ENCODE results near the gene PSMC6. TPM values are rescaled to one million over a fixed set of nuclear protein-coding genes. Genes with fewer than 3 reads are reported as not detected.

The PSMC6 gene
- 10 to 100 TPM; 30.0 to 46.6 (median 31.3) TPM for total RNA-seq
- polyA plus RNA-seq: 10 to 100 TPM; 53.6 to 55.8 TPM

DNA sequence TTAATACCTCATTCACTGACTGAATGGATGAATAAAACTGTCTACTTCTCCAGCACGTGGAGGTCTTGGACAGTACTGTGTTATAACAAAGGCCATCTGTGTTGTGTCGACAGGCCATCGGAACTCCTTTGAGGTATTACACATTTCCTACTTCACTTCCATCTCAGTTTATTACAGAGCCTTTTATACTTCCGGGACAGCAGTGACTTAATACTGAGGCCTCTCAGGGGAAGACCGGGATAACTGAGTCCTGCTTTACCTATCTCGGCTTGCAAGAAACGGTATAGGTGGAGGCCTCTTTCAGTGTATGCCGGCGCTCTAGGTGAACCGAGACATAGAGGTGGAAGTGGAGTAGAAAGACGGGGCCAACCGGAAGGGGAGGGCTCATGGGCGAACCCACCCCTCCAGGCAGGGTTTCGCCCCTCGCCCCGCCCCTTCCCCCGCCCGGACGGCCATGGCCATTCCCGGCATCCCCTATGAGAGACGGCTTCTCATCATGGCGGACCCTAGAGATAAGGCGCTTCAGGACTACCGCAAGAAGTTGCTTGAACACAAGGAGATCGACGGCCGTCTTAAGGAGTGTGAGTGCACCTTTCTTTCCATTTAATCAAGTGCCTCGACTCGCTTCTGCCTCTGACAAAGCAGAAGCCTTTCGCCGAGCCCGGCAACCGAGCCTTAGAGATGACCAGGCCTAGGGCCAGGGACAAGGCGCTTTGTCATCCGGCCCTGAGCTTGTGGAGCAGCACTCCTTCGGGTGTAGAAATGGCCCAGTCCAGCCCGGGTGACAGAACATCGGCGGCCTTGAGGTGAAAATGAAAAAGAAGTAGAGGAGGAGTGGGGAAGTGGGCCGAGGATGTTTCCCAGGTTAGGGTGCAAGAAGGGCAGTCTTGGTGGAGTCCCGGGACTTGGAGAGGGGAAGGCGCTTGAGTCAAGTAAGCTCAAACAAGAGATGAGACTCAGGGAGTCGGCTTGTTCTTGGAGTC is at the start of gene PSMC6:
Gene PSMC6, plus strand, starts transcription at position 477 of the 983 bp plus-strand sequence. Its CDS starts 20 bp downstream, at position 497.
- Histone ChIP-seq H3K9me3 (no peaks in the 10 kb centered on the region), H3K27ac (peak within 1 kb of the TSS; percentile 51 to 89 (median 70)), H3K36me3 (peaks cover 0 to 7% (median 3%) of the 10 kb centered on the region in 3 donors), H3K4me3 (peak within 1 kb of the TSS; percentile 56 to 85 (median 68)), H3K27me3 (no peaks in the 10 kb centered on the region), H3K4me1 (peaks cover 11 to 14% (median 12%) of the 10 kb centered on the region in 3 donors)
- peak; percentile 99 to 100 (median 100) for ATAC-seq
- WGBS, 2 donors: 0% methylated on average over 43 of the region's 43 CpGs
- peak; percentile 94 to 97 (median 95) for DNase-seq
- intact Hi-C loops (cut with DNase I): no loop called here
- FAIRE-seq: no peak
- TF ChIP-seq CTCF (IDR thresholded peaks at IDR 0.05): no peak

GRCh38 chr14:52660325-52660724 is 46.7 kb upstream of the PSMC6 start:
- no peak for TF ChIP-seq CTCF (IDR thresholded peaks at IDR 0.05)
- Histone ChIP-seq H3K4me1 (no peaks in the 10 kb centered on the region), H3K4me3 (no peak overlapping the region), H3K27me3 (no peaks in the 10 kb centered on the region), H3K27ac (no peak overlapping the region), H3K36me3 (peaks cover 0 to 15% (median 0%) of the 10 kb centered on the region in 3 donors), H3K9me3 (no peaks in the 10 kb centered on the region)
- no peak for DNase-seq
- FAIRE-seq: no peak
- no peak for ATAC-seq
- intact Hi-C loops (cut with DNase I): no loop called here

GRCh38 chr14:52660832-52661231 is 46.2 kb upstream of the PSMC6 start:
- intact Hi-C loops (cut with DNase I): no loop called here
- ATAC-seq (no peak), FAIRE-seq (no peak), DNase-seq (no peak)
- Histone ChIP-seq H3K36me3 (peaks cover 0 to 15% (median 0%) of the 10 kb centered on the region in 3 donors), H3K9me3 (no peaks in the 10 kb centered on the region), H3K27me3 (no peaks in the 10 kb centered on the region), H3K4me3 (no peak overlapping the region), H3K4me1 (no peaks in the 10 kb centered on the region), H3K27ac (no peak overlapping the region)
- no peak for TF ChIP-seq CTCF (IDR thresholded peaks at IDR 0.05)
- 93% methylated on average over 1 of the region's 1 CpG for WGBS, 2 donors

- intact Hi-C loops (cut with DNase I): no loop called here
- ATAC-seq (no peak), FAIRE-seq (no peak), DNase-seq (no peak)
- no peak for TF ChIP-seq CTCF (IDR thresholded peaks at IDR 0.05)
- WGBS, 2 donors: 72 to 82% methylated on average over 2 of the region's 2 CpGs
- Histone ChIP-seq H3K4me1 (no peaks in the 10 kb centered on the region), H3K27me3 (no peaks in the 10 kb centered on the region), H3K36me3 (peaks cover 0 to 15% (median 0%) of the 10 kb centered on the region in 3 donors), H3K9me3 (no peaks in the 10 kb centered on the region), H3K27ac (no peak overlapping the region), H3K4me3 (no peak overlapping the region)
Observed at GRCh38 chr14:52661314-52661713, 45.7 kb upstream of the PSMC6 start.

GRCh38 chr14:52663850-52664249 is 43.1 kb upstream of the PSMC6 start:
- FAIRE-seq: no peak
- Histone ChIP-seq H3K4me1 (no peaks in the 10 kb centered on the region), H3K27ac (no peak overlapping the region), H3K4me3 (no peak overlapping the region), H3K36me3 (peaks cover 0 to 9% (median 0%) of the 10 kb centered on the region in 3 donors), H3K27me3 (no peaks in the 10 kb centered on the region), H3K9me3 (no peaks in the 10 kb centered on the region)
- intact Hi-C loops (cut with DNase I): no loop called here
- no peak for ATAC-seq
- DNase-seq: no peak
- 83 to 88% methylated on average over 2 of the region's 2 CpGs for WGBS, 2 donors
- TF ChIP-seq CTCF (IDR thresholded peaks at IDR 0.05): no peak

Data from pancreas (tissue), 10 donors.